C4-2B (cell line): ENCODE results near the gene CCDC188.

Source experiments
- CTCF ChIP-seq: fragments of 450-650 bp; conservative IDR thresholded peaks from 2 replicates; pipeline ENCODE4 v1.5.1; 2017; ENCODE audit warnings: mild to moderate bottlenecking
- ZFX ChIP-seq: fragments of 450-650 bp; IDR thresholded peaks from 2 replicates; pipeline ENCODE4 v1.6.1; 2017

- TF ChIP-seq CTCF: no peak
- no peak for TF ChIP-seq ZFX
Measured at GRCh38 chr22:20143883-20144665, 6.8 kb downstream of the CCDC188 start.
